GM21390 (cell line): Measurements from ENCODE around the gene SLC16A4.
A peak's percentile ranks its signal among the peaks of the same experiment; 100 is the strongest.
"Not testable (repeated sequence)": the region's sequence is repeated elsewhere in the genome, so short reads cannot be mapped to it uniquely, and the experiment has no call there.

Source experiments
- ATAC-seq: cut with Tn5 transposase; IDR thresholded peaks from one replicate; pipeline ENCODE4 v1.9.1; 2021; ENCODE audit not compliant: unreplicated experiment

The SLC16A4 gene

GRCh38 chr1:110409316-110409715 lies 18.5 kb upstream of the SLC16A4 start:
- no peak for ATAC-seq

- ATAC-seq = no peak
Observed at GRCh38 chr1:110408488-110408887, 17.7 kb upstream of the SLC16A4 start.

GRCh38 chr1:110407260-110408210 lies 16.7 kb upstream of the SLC16A4 start, which contains the start of gene LAMTOR5:
TSS of gene LAMTOR5 (minus strand) at chr1:110407694. CDS start at chr1:110407620, 74 bp downstream.
- ATAC-seq = peak; percentile 92

- not testable (repeated sequence) for ATAC-seq
Observed at GRCh38 chr1:110406407-110406806, 15.6 kb upstream of the SLC16A4 start.

- no peak for ATAC-seq
Observed at GRCh38 chr1:110404401-110404800, 13.6 kb upstream of the SLC16A4 start.

GRCh38 chr1:110403805-110404204 lies 13.0 kb upstream of the SLC16A4 start:
- ATAC-seq = no peak

GRCh38 chr1:110396259-110396958 lies 5.6 kb upstream of the SLC16A4 start:
- ATAC-seq = not testable (repeated sequence)

GRCh38 chr1:110394493-110394820 lies 3.6 kb upstream of the SLC16A4 start:
- ATAC-seq = no peak

GRCh38 chr1:110393691-110394492 lies 3.1 kb upstream of the SLC16A4 start:
- no peak for ATAC-seq

GRCh38 chr1:110393286-110393685 lies 2.5 kb upstream of the SLC16A4 start:
- no peak for ATAC-seq

- ATAC-seq = no peak
Observed at GRCh38 chr1:110390096-110390495, 730 bp downstream of the SLC16A4 start.

GRCh38 chr1:110387048-110387754 lies 3.6 kb downstream of the SLC16A4 start:
- no peak for ATAC-seq

- ATAC-seq = no peak
Observed at GRCh38 chr1:110385369-110385768, 5.5 kb downstream of the SLC16A4 start.

GRCh38 chr1:110384581-110385321 lies 6.1 kb downstream of the SLC16A4 start:
- peak; percentile 59 for ATAC-seq

GRCh38 chr1:110383251-110383990 lies 7.4 kb downstream of the SLC16A4 start:
- no peak for ATAC-seq

GRCh38 chr1:110380672-110381283 lies 10.0 kb downstream of the SLC16A4 start:
- ATAC-seq = no peak

- no peak for ATAC-seq
Observed at GRCh38 chr1:110375490-110375889, 15.3 kb downstream of the SLC16A4 start.

- ATAC-seq = no peak
Observed at GRCh38 chr1:110370827-110371226, 20.0 kb downstream of the SLC16A4 start.

GRCh38 chr1:110364221-110364620 lies 26.6 kb downstream of the SLC16A4 start:
- ATAC-seq = no peak
